Measurements from ENCODE around the gene CAV2.
A peak's percentile ranks its signal among the peaks of the same experiment; 100 is the strongest.

Gene CAV2

GRCh38 chr7:116525298-116525912 lies 25.9 kb downstream of the CAV2 start:
- peak; percentile 27 for DNase-seq

DNA sequence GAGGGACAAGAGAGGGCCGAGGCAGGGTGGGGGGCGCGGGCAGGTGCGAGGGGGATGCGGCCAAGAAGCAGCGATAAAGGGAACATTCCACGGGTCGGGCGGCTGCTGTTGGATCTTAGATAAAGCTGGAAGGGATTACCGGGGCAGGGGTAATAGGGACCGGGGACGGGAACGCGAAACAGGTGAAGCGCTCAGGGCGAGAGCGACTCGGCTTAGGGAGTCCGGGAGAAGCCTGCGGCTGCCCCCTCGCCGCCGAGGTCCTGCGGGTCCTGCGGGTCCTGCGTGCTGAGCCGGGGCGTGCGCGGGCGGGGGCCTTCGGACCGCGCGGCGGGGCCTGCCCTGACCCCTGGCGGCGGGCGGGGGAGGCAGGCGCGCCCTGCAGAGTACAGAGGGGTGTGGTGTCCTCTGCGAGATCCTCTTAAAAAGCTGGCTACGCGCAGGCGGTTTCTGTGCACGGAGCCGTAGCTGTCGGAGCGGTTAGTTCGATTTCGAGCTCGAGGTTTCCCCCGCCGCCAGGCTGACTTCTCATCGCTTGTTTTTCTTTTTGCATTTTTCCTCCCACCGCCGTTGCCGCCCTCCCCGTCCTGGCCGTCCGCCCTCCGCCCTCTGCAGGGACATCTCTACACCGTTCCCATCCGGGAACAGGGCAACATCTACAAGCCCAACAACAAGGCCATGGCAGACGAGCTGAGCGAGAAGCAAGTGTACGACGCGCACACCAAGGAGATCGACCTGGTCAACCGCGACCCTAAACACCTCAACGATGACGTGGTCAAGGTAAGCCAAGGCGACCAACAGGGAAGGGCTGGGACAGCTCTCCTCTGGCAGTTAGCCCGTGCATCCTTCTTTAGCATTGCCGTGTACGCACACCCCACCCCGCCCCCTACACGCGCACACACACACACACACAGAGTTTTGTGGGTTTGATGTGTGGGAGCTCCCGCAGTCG lies 26.6 kb downstream of the CAV2 start:
- DNase-seq: peak; percentile 58

GRCh38 chr7:116526897-116527296 lies 27.4 kb downstream of the CAV2 start:
- DNase-seq: no peak

DNA sequence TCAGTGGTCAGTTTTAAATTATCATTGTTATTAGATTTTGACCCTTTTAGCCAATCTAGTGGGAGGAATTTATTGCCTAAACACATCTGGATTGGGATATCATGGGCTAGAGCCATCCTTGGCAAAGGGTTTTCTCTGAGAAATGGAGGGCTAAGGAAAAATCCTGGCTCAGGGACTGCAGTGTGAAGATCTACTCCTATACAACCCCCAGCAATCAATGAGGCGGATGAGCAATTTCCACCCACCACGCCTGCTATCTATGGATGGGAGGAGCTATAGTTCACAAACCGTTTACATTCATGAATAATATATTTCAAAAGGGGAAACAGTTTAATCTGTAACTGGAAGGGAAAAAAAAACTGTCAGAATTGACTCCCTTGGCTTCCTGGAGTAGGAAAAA lies 28.0 kb downstream of the CAV2 start:
- DNase-seq: no peak

- no peak for DNase-seq
Measured at GRCh38 chr7:116528008-116528789, 28.7 kb downstream of the CAV2 start.

- DNase-seq: no peak
Measured at GRCh38 chr7:116529250-116529649, 29.7 kb downstream of the CAV2 start.

- no peak for DNase-seq
Measured at GRCh38 chr7:116530107-116530820, 30.7 kb downstream of the CAV2 start.

DNA sequence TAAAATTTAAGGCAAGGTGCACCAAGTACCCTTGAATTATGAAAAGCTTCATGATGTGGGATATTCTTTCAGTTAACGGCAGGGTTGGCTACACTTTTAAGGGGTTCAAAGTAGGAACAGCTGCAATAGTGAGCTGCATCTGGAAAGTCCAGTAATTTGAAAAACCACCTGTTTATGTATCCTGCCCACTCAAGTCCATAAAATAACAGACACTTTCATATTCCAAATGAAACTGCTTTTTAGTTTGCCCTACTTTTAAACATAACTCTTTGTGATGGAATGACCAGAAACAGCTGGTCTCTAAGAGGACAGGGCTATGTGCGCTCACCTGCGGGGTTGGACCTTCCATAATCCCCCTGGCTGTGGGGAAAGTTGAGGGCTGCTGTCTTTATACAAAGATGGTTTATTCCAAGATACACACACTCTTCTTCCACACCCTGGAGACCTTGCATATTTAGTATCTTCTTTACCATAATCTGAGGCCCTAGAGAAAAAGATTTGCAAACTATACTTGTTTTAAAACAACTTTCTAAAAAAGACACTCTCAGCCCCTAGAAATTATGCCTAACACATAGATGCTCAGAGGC lies 32.7 kb downstream of the CAV2 start:
- DNase-seq: no peak

DNA sequence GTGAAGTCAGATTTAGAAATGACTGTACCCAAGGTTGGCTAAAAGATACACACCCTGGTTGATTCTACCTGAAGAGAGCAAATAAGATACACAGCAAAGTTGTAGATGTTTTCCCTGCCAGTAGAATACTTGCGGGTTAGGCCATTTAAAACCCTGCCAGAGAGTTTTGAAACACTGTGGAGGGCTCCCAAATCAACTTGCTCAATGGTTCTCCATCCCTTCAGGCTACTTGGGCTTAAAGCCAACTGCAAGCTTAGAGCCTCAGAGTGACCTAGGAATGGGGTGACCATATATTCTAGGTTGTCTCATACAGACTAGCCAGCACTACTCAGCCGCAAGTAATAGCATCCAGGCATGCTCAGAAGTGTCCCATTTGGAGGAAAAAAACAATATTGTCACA lies 35.3 kb downstream of the CAV2 start:
- DNase-seq: no peak

DNA sequence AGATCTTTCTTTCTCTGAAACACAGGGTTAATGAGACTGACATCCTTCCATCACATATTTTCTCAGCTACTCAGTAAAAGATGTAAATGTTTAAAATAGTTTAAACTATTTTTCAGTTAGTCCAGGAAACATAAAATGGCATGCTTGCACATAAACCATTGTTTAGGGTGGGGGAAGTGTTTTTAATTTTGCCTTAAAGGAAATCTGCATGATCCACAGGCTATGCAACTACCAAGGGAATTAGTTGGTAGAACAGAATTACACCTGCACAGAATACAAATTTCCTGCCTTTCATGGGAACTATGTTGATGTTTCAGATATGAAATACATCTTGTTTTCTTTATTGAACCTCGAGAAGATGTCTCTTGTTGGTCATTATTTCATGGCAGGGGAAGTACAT lies 35.9 kb downstream of the CAV2 start:
- DNase-seq: no peak

DNA sequence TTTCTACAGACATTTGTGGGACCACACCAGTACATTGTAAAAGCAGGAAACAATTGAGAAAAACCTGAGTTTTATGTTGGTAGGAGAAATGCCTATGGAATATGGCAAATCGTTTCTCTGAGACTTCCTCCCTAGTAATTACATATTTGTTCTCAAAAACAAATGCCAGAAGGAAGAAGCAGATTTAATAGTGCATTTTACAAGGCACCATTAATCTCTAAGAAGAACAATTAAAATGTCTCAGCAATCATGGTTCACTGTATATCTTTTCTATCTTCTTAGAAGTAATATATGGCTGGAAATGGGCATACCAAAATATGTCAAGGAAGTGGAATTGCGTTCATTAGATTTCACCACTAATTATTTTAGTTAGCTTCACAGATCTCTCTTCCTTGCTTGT lies 38.6 kb downstream of the CAV2 start:
- no peak for DNase-seq

DNA sequence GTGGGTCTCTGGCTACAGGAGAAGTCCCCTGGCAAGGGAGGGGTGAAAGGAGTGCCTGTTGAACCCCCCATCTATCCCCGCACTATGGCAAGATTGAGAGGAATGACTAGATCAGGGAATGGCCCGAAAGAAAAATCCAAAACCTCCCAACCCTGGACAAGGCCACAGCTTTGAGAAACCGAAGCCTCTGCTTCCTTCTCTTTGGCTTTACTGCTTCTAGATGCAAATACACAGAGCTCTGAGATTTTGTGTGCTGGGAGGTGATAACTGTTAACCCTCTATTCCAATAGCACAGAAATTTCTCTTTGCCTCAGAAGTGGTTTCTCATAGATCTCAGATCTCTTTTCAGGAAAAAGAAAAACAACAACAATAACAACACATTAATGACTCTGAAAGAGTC lies 40.3 kb downstream of the CAV2 start:
- no peak for DNase-seq

DNA sequence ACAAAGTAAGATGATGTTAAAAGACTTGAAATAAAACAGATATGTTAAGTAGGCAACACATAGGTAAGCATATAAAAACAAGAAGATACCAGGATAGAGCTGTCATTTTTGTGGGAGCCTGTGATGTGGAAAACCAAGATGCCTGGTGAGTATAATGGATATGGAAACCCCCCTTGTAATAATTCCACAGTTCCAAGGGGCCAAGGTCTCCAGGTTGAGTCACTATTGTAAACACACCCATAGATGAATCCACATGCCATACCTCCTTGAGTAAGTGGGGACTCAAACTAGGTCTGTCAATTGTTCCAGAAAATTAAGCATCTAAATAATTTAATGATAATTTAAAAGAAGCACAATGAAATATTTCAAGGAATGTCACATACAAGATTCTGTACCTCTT lies 41.2 kb downstream of the CAV2 start:
- no peak for DNase-seq

- no peak for DNase-seq
Measured at GRCh38 chr7:116541951-116542350, 42.4 kb downstream of the CAV2 start.

DNA sequence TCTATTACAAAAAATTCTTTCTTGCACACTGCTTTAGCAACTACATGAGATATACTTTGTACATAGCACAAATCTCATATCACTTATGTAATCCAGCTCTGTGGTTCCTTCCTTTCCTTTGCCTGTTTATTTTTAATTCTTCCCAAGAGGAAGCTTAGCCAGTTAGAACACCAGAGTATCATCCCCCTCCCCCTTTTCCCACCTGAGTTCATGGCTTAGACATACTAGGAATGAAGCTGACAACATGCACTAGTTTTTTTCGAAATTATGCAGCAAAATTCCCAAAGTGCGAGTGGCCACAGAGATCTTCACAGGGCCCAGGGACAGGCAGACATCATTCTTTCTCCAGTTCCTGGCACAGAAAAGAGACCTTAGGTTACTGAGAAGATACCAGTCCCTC lies 43.1 kb downstream of the CAV2 start:
- DNase-seq: no peak

DNA sequence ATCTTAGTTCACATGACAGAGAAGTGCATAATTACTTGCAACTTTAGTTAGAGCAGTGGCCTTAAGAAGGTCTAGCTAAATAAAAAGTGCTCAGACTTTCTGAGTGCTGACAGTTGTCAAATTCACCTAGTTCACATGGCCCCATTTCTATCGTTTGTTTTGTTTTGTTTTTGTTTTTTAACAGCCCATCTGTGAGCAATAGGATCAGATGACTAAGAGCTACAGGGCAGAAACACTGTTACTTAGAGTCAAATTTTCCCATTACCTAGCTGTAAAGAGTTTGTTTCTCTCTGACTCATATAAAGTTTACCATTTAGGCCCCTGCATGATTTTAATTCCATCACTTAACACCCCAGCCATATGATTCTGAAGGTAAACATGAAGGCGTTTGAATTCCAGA lies 44.1 kb downstream of the CAV2 start:
- DNase-seq: no peak

DNA sequence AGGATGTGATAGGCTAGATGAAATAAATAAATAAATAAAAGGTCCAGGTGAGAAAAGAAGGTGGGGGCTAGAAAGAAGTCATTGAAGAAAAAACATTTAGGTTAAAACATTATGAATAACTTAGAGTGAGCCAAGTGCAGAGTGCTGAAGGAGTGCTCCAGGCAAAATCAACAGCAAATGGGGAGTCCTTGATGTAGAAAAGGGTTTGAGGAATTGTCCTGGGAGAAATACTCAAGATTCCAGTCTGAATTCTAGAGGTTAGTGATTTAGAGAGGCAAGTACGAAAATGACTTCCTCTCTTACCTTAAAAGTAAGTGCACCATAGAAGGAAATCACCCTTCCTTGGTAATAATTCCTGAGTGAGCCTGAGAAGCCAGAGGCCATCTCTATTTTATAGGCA lies 44.9 kb downstream of the CAV2 start:
- DNase-seq: no peak

GRCh38 chr7:116545411-116545993 lies 46.0 kb downstream of the CAV2 start:
- DNase-seq: no peak

- no peak for DNase-seq
Measured at GRCh38 chr7:116546054-116546453, 46.5 kb downstream of the CAV2 start.

- no peak for DNase-seq
Measured at GRCh38 chr7:116546916-116547315, 47.4 kb downstream of the CAV2 start.

- no peak for DNase-seq
Measured at GRCh38 chr7:116547347-116547746, 47.8 kb downstream of the CAV2 start.

DNA sequence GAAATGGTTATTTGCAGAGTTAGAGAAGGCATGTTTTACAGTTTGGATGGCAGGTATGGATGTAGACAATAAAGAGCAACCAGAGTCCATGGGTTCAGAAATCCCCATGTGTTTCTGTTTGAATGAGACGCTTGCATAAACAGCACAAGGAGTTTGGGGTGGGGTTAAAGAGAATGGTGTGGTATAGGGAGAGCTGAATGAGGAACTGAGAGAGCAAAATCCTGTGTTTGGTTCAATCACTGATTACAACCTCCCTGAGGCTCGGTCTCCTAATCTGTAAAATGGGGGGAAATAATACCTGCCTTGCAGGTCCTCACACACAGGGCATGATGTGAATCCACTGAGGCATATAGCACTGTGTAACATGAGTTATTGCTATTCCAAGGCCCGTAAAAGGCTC lies 49.0 kb downstream of the CAV2 start:
- DNase-seq: no peak
